CD4-positive, alpha-beta T cell (primary cell): Measurements from ENCODE around the gene PGAP3. TPM values are rescaled to one million over a fixed set of nuclear protein-coding genes. Genes with fewer than 3 reads are reported as not detected.
A peak's percentile ranks its signal among the peaks of the same experiment; 100 is the strongest.

Experiments used
- ATAC-seq: fragments of 200-7000 bp; cut with Tn5 transposase; one replicate; pipeline ENCODE4 v1.10.0; 2022; ENCODE audit warnings: mild to moderate bottlenecking; ENCODE audit not compliant: poor library complexity
- CTCF ChIA-PET: fragments of 350-600 bp; sonication (Branson Sonifier 250); formaldehyde crosslinking; loops from one replicate; lab custom pipeline; 2021; ENCODE audit warnings: antibody characterized with exemption, inconsistent platforms; lab: Charles Lee
- POLR2A ChIA-PET: fragments of 350-600 bp; sonication (Branson Sonifier 250); formaldehyde crosslinking; loops from one replicate; lab custom pipeline; 2021; ENCODE audit warnings: antibody characterized with exemption, inconsistent platforms; lab: Charles Lee
- DNase-seq, 14 experiments: peaks; one replicate each; pipeline ENCODE4 v3.0.0-alpha.2; 2013 to 2020; ENCODE audit warnings: mixed read lengths in 2 of 14
- H3K27ac ChIP-seq, 2 donors: one replicate each; pipeline versions ENCODE4 v1.5.1 to v1.7.0; 2013; ENCODE audit warnings: low read length in 2 of 2, low read depth in 1 of 2, mild to moderate bottlenecking in 1 of 2
- H3K27me3 ChIP-seq, 2 experiments: 1 replicate in 1 of 2; 2 replicates in 1 of 2; pipeline versions ENCODE4 v1.6.1 to v1.7.0; 2013; ENCODE audit warnings: low read length in 2 of 2, control low read depth in 1 of 2, mild to moderate bottlenecking in 1 of 2, moderate library complexity in 1 of 2; ENCODE audit not compliant: insufficient read depth in 2 of 2, control insufficient read depth in 1 of 2
- H3K36me3 ChIP-seq: one replicate; pipeline ENCODE4 v1.6.1; 2013; ENCODE audit warnings: low read length, control low read depth; ENCODE audit not compliant: insufficient read depth
- H3K4me1 ChIP-seq: one replicate; pipeline ENCODE4 v1.6.1; 2013; ENCODE audit warnings: low read length, control low read depth; ENCODE audit not compliant: insufficient read depth
- H3K4me3 ChIP-seq: one replicate; pipeline ENCODE4 v1.5.1; 2013; ENCODE audit warnings: mild to moderate bottlenecking, low read length, moderate library complexity
- H3K9me3 ChIP-seq, 2 experiments: 1 replicate in 1 of 2; 2 replicates in 1 of 2; pipeline versions ENCODE4 v1.6.1 to v1.7.0; 2013; ENCODE audit warnings: low read length in 2 of 2, mild to moderate bottlenecking in 2 of 2, control low read depth in 1 of 2, moderate library complexity in 1 of 2; ENCODE audit not compliant: control insufficient read depth in 1 of 2, insufficient read depth in 1 of 2
- H3K27ac Mint-ChIP-seq: one replicate; pipeline ENCODE4 v1.8.0; 2020; ENCODE audit warnings: mixed read lengths
- H3K27me3 Mint-ChIP-seq: one replicate; pipeline ENCODE4 v1.8.0; 2021; ENCODE audit warnings: mixed read lengths
- H3K36me3 Mint-ChIP-seq: one replicate; pipeline ENCODE4 v1.8.0; 2021; ENCODE audit warnings: low read depth, mixed read lengths
- H3K4me1 Mint-ChIP-seq: one replicate; pipeline ENCODE4 v1.8.0; 2021; ENCODE audit warnings: low read depth, mixed read lengths
- H3K4me3 Mint-ChIP-seq: one replicate; pipeline ENCODE4 v1.8.0; 2020; ENCODE audit warnings: mild to moderate bottlenecking, mixed read lengths
- H3K9me3 Mint-ChIP-seq: one replicate; pipeline ENCODE4 v1.8.0; 2020; ENCODE audit warnings: mixed read lengths
- CTCF ChIP-seq: fragments of 200-600 bp; IDR thresholded peaks from one replicate; pipeline ENCODE4 v1.8.0; 2022; ENCODE audit warnings: antibody characterized with exemption, mild to moderate bottlenecking
- intact Hi-C, 2 experiments: fragments of 100-400 bp; cut with DNase I in 1 of 2; cut with micrococcal nuclease in 1 of 2; formaldehyde crosslinking; loops; one replicate each; pipeline versions ENCODE4 v1.15.1 to v1.9.0; 2023 to 2025; cut with DNase I, micrococcal nuclease
- total RNA-seq, 174 experiments: library from RNA in 2 of 174; stranded (reverse) in 2 of 174; gene quantifications; one replicate each; pipeline ENCODE4 v1.2.3 and lab custom pipeline; 2021 to 2026

Gene PGAP3
- total RNA-seq, 2 experiments from 2014 or later: 26.1 to 30.7 TPM

- Histone ChIP-seq H3K36me3 (peaks cover 2% of the 10 kb centered on the region), H3K27me3 (peaks cover 24 to 33% of the 10 kb centered on the region in 2 experiments), H3K4me3 (no peak overlapping the region), H3K4me1 (peaks cover 9% of the 10 kb centered on the region), H3K9me3 (peaks cover 0 to 5% of the 10 kb centered on the region in 2 experiments), H3K27ac (no peak overlapping the region)
- no peak for ATAC-seq
- peaks cover 34% of the 10 kb centered on the region for H3K27me3 Mint-ChIP-seq
- no peak overlapping the region for H3K4me3 Mint-ChIP-seq
- DNase-seq: no peak
- intact Hi-C loops: no loop called here
- TF ChIP-seq CTCF: no peak
- CTCF ChIA-PET: interaction anchor here (1.3 kb wide), 1 partner anchor 76 kb away, joined by 3 read pairs; no protein-coding TSS in a partner anchor
- H3K9me3 Mint-ChIP-seq: no peaks in the 10 kb centered on the region
- POLR2A ChIA-PET: no interaction called here
- peaks cover 7% of the 10 kb centered on the region for H3K36me3 Mint-ChIP-seq
- peaks cover 6% of the 10 kb centered on the region for H3K4me1 Mint-ChIP-seq
- H3K27ac Mint-ChIP-seq: no peak overlapping the region
These were observed 10.1 kb upstream of the PGAP3 start for GRCh38 chr17:39697961-39698360.

GRCh38 chr17:39696731-39697130 lies 8.9 kb upstream of the PGAP3 start:
- intact Hi-C loops: no loop called here
- Mint-ChIP-seq H3K36me3 (peaks cover 7% of the 10 kb centered on the region), H3K4me1 (peaks cover 6% of the 10 kb centered on the region), H3K9me3 (no peaks in the 10 kb centered on the region), H3K27me3 (peaks cover 33% of the 10 kb centered on the region), H3K27ac (no peak overlapping the region), H3K4me3 (no peak overlapping the region)
- no peak overlapping the region for H3K27ac ChIP-seq
- peaks cover 0 to 5% of the 10 kb centered on the region in 2 experiments for H3K9me3 ChIP-seq
- peaks cover 2% of the 10 kb centered on the region for H3K36me3 ChIP-seq
- peaks cover 24 to 31% of the 10 kb centered on the region in 2 experiments for H3K27me3 ChIP-seq
- DNase-seq (peak in 1 of 14 experiments; percentile 2), ATAC-seq (no peak)
- no peak overlapping the region for H3K4me3 ChIP-seq
- ChIA-PET POLR2A (no interaction called here), CTCF (interaction anchor here (1.2 to 1.3 kb wide), 2 partner anchors 43 to 75 kb away, joined by 3 to 4 read pairs; no protein-coding TSS in a partner anchor)
- TF ChIP-seq CTCF: no peak
- peaks cover 9% of the 10 kb centered on the region for H3K4me1 ChIP-seq

GRCh38 chr17:39695089-39695474 lies 7.2 kb upstream of the PGAP3 start:
- peaks cover 19% of the 10 kb centered on the region for H3K27me3 Mint-ChIP-seq
- no peak for ATAC-seq
- POLR2A ChIA-PET: no interaction called here

More at GRCh38 chr17:39695089-39695474, 7.2 kb upstream of the PGAP3 start:
- no peak for DNase-seq
- Histone ChIP-seq H3K27ac (no peak overlapping the region), H3K27me3 (peaks cover 11 to 14% of the 10 kb centered on the region in 2 experiments), H3K9me3 (no peaks in the 10 kb centered on the region), H3K4me3 (no peak overlapping the region), H3K36me3 (peaks cover 2% of the 10 kb centered on the region), H3K4me1 (peaks cover 1% of the 10 kb centered on the region)
- no peak overlapping the region for H3K4me3 Mint-ChIP-seq
- peaks cover 7% of the 10 kb centered on the region for H3K36me3 Mint-ChIP-seq
- peaks cover 6% of the 10 kb centered on the region for H3K4me1 Mint-ChIP-seq
- intact Hi-C loops: no loop called here
- no peaks in the 10 kb centered on the region for H3K9me3 Mint-ChIP-seq
- no peak for TF ChIP-seq CTCF
- no peak overlapping the region for H3K27ac Mint-ChIP-seq
- CTCF ChIA-PET: interaction anchor here (0.6 kb wide), 1 partner anchor 27 kb away, joined by 3 read pairs; the partner anchor contains the start of gene PNMT
